Measurements from ENCODE around the gene GPLD1.

GPLD1 gene

GRCh38 chr6:24448828-24449525 lies 40.4 kb downstream of the GPLD1 start:
- no peak overlapping the region for H3K4me3 ChIP-seq (ENCODE audit: control insufficient read depth, low read depth, low read length)
- no peak for DNase-seq (ENCODE audit: low read depth)
- TF ChIP-seq CTCF (IDR thresholded peaks at IDR 0.05; ENCODE audit: control insufficient read depth, insufficient read depth, low read depth, low read length, missing control alignments), result no peak

GRCh38 chr6:24448396-24448795 lies 41.0 kb downstream of the GPLD1 start:
- no peak overlapping the region for H3K4me3 ChIP-seq (ENCODE audit: control insufficient read depth, low read depth, low read length)
- TF ChIP-seq CTCF (IDR thresholded peaks at IDR 0.05; ENCODE audit: control insufficient read depth, insufficient read depth, low read depth, low read length, missing control alignments), result no peak
- DNase-seq (ENCODE audit: low read depth), result no peak

GRCh38 chr6:24446670-24447069 lies 42.7 kb downstream of the GPLD1 start:
- H3K4me3 ChIP-seq (ENCODE audit: control insufficient read depth, low read depth, low read length), result no peak overlapping the region
- no peak for TF ChIP-seq CTCF (IDR thresholded peaks at IDR 0.05; ENCODE audit: control insufficient read depth, insufficient read depth, low read depth, low read length, missing control alignments)
- no peak for DNase-seq (ENCODE audit: low read depth)

GRCh38 chr6:24445704-24446103 lies 43.7 kb downstream of the GPLD1 start:
- no peak for DNase-seq (ENCODE audit: low read depth)
- no peak for TF ChIP-seq CTCF (IDR thresholded peaks at IDR 0.05; ENCODE audit: control insufficient read depth, insufficient read depth, low read depth, low read length, missing control alignments)
- H3K4me3 ChIP-seq (ENCODE audit: control insufficient read depth, low read depth, low read length), result no peak overlapping the region

GRCh38 chr6:24444588-24444987 lies 44.8 kb downstream of the GPLD1 start:
- H3K4me3 ChIP-seq (ENCODE audit: control insufficient read depth, low read depth, low read length), result no peak overlapping the region
- no peak for DNase-seq (ENCODE audit: low read depth)
- no peak for TF ChIP-seq CTCF (IDR thresholded peaks at IDR 0.05; ENCODE audit: control insufficient read depth, insufficient read depth, low read depth, low read length, missing control alignments)

GRCh38 chr6:24441599-24441904 lies 47.8 kb downstream of the GPLD1 start:
- no peak for TF ChIP-seq CTCF (IDR thresholded peaks at IDR 0.05; ENCODE audit: control insufficient read depth, insufficient read depth, low read depth, low read length, missing control alignments)
- DNase-seq (ENCODE audit: low read depth), result no peak
- H3K4me3 ChIP-seq (ENCODE audit: control insufficient read depth, low read depth, low read length), result no peak overlapping the region
